GM19328 (cell line): ENCODE measurements around the gene IRF8.
"Not testable (repeated sequence)": the region's sequence is repeated elsewhere in the genome, so short reads cannot be mapped to it uniquely, and the experiment has no call there.

ENCODE experiments used
- ATAC-seq: cut with Tn5 transposase; IDR thresholded peaks from one replicate; pipeline ENCODE4 v1.9.1; 2021; ENCODE audit warnings: mild to moderate bottlenecking, moderate library complexity; ENCODE audit not compliant: unreplicated experiment

The IRF8 gene

GRCh38 chr16:85867189-85867588 lies 31.8 kb upstream of the IRF8 start:
- ATAC-seq, result no peak

GRCh38 chr16:85868495-85868894 lies 30.5 kb upstream of the IRF8 start:
- no peak for ATAC-seq

DNA sequence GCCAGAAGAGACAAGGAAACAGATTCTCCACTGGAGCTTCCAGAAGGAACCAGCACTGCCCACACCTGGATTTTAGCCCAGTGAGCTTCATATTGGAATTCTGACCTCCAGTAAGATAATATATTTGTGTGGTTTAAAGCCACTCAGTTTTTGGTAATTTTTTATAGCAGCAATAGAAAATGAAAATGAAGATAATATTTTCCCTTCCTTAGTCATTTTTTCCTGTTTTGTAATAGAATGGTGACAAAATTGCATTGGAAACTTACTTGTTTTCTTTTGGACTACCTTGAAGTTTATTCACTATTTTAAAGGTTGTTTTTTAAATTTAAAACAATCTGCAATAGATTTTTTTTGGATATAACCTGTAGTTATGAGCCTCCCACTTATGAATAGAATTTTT lies 29.8 kb upstream of the IRF8 start:
- no peak for ATAC-seq

- no peak for ATAC-seq
Observed at GRCh38 chr16:85869785-85870558, 29.0 kb upstream of the IRF8 start.

DNA sequence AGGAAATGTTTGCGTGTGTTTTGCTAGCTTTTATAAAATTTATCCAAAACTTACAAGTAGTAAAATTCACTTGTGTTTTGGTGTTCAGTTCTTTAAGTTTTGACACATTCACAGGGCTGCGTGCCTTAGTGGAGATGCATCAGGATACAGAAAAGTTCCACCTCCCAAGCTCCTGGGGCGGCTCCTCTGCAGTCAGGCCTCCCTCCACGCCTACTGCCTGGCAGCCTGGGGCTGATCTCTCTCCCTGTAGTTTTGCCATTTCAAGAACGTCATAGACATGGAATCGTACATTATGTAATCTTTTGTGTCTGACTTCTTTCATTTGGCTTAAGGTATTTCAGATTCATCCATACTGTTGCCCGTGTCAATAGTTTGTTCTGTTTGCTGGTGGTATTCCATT lies 27.2 kb upstream of the IRF8 start:
- ATAC-seq, result no peak

GRCh38 chr16:85872734-85873133 lies 26.2 kb upstream of the IRF8 start:
- ATAC-seq, result no peak

- ATAC-seq, result no peak
Observed at GRCh38 chr16:85873153-85873552, 25.8 kb upstream of the IRF8 start.

DNA sequence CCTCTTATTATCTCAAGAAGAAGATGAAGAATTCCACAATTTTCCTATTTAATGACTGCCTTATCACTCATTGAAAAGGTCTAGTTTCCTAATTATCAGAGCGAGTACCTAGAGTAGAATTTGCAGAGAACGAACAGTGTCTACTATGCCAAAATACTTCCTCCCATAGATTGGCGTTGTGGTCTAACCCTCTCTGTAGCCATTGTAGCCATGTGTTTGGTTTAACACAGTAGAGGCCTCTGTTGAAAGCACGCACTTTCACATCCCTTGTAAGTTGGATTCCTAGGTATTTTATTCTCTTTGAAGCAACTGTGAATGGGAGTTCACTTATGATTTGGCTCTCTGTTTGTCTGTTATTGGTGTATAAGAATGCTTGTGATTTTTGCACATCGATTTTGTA lies 24.9 kb upstream of the IRF8 start:
- ATAC-seq, result not testable (repeated sequence)

GRCh38 chr16:85878407-85878806 lies 20.6 kb upstream of the IRF8 start:
- no peak for ATAC-seq

- no peak for ATAC-seq
Observed at GRCh38 chr16:85878875-85879274, 20.1 kb upstream of the IRF8 start.

DNA sequence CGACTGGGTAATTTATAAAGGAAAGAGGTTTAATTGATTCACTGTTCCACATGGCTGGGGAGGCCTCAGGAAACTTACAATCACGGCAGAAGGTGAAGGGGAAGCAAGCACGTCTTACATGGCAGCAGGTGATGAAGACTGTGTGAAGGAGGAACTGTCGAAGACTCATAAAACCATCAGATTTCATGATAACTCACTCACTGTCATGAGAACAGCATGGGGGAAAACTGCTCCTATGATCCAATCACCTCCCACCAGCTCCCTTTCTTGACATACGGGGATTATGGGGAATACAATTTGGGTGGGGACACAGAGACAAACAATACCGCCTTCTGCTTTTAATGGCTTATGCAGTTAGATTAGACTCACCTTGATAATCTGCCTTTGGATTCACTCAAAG lies 19.4 kb upstream of the IRF8 start:
- no peak for ATAC-seq

DNA sequence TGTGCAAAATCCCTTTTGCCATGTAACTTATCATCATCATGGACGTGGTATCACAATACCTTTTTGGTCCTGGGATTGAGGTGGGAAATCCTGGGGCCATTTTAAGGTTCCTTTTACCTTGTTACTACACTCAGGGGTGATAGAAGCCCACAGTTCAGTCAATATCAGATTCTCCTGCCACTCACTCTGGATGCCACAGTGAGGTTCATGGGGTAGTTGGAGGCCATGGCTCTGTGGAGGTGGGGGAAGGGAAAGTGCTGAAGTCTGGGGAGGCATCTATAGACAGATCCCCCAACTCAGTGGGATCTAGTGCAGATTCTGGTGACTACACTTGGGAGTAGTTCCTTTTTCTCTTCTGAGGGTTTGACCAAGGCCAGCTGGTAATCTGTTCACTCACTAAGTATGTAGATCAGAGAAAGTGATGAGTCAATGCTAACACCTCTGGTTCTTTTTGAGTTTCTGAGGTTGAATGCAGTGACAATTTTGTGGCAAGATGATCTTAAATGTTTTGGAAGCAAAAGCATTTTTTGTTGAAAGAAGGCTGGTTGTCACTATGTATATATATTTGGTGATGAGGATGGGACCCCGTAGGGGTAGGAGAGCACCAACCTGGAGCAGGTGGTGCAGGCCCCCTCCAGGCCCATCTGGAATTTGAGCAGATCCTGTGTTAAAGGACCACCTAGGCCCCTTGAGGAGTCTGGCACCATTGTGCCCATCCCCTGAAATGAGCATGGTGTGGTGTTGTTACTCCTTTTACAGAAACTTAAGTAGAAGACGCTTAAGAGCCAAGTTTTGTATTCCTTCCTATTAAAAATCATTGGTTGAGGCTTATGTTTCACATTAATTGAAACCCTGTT lies 18.8 kb upstream of the IRF8 start:
- no peak for ATAC-seq

DNA sequence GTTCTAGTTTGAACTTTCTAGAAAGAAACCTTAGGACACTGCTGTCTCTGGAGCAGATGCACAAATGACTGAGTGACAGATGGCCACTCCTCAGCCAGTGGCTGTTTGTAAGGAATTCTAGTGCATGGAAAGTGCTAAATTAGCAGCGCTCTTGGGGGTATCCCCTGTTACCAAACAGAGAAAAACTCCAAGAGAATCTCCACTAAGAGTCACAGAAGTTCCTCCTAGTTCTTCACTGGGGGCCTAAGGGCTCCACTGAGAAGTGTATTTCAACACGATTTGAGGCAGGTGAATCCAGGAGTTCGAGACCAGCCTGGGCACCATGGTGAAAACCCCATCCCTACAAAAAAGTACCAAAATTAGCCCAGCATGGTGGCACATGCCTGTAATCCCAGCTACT lies 18.1 kb upstream of the IRF8 start:
- no peak for ATAC-seq

- no peak for ATAC-seq
Observed at GRCh38 chr16:85881436-85881835, 17.5 kb upstream of the IRF8 start.

DNA sequence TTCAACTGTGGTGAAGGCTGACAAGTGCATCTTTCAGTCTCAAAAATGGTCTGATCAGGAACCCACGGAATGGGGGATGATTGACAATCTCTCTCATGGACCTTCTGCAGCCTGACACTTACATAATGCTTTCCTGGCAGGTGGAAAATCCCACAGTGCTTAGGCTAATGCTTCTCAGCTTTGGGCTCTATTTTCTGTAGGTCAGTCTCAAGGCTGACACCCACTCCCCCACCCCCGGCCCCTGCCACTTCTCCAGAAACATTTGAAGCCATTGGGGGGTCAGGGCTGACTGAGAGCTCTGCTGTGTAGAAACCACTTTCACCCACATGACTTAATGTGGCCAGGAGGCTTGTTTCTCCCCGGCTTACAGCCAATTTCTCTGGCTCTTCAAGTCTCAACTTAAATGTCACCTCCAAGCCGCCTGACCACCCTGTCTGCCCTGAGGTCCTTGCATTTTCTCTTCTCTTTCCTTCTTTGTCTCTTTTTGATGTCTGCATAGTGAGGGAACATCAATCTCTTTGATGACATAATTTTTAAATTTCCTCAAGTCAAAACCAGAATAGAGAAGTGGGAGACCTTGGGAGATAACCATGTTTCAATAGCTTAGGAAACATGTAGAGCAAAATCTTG lies 16.7 kb upstream of the IRF8 start:
- ATAC-seq, result no peak

GRCh38 chr16:85883813-85884212 lies 15.1 kb upstream of the IRF8 start:
- ATAC-seq, result no peak

- no peak for ATAC-seq
Observed at GRCh38 chr16:85884808-85885463, 14.0 kb upstream of the IRF8 start.

GRCh38 chr16:85885537-85885936 lies 13.4 kb upstream of the IRF8 start:
- no peak for ATAC-seq

- peak; percentile 67 for ATAC-seq
Observed at GRCh38 chr16:85888405-85889331, 10.3 kb upstream of the IRF8 start.
